HG03095 (cell line): ENCODE data around the gene CACNG1.
A peak's percentile ranks its signal among the peaks of the same experiment; 100 is the strongest.
"Not testable (repeated sequence)": the region's sequence is repeated elsewhere in the genome, so short reads cannot be mapped to it uniquely, and the experiment has no call there.

Source experiments
- ATAC-seq: cut with Tn5 transposase; IDR thresholded peaks from one replicate; pipeline ENCODE4 v1.9.1; 2021; ENCODE audit warnings: moderate library complexity; ENCODE audit not compliant: unreplicated experiment

CACNG1 gene

DNA sequence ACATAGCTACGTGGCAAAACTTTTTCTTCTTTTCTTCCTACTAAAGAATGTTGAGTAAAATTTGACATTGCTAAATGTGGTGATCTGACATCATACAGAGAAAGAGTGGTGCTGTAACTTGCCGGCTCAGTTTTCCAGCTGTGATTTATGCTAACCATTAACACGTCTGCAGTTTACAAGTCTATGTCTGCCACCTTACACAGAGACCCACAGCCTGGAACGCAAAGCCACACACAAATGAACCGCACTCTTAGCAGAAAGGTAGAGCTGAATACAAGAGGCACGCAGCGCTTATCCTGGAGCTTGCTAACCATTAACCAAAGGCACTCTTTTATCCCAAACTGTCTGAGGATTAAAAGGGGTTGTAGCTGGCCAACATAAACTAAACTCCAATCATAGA, 31.9 kb downstream of the CACNG1 start:
- no peak for ATAC-seq

DNA sequence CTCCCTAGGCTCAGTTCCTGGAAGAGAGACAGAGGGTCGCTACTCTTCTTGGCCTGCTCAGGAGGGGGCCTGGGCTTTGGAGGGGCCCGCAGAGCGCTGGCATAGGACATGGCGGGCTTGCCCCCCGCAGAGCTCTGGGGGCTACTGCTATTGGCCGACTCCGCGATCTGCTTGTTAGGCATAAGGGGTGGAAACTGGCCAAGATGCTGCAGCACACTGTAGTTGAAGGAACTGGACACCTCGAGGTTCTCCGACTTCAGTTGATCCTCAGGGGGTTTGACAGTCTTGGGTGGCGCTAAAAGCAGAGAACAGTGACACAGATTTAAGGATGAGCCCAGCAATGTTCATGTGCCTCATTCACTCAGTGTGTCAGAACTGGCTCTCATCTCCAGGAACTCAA, 33.9 kb downstream of the CACNG1 start:
- ATAC-seq = no peak

DNA sequence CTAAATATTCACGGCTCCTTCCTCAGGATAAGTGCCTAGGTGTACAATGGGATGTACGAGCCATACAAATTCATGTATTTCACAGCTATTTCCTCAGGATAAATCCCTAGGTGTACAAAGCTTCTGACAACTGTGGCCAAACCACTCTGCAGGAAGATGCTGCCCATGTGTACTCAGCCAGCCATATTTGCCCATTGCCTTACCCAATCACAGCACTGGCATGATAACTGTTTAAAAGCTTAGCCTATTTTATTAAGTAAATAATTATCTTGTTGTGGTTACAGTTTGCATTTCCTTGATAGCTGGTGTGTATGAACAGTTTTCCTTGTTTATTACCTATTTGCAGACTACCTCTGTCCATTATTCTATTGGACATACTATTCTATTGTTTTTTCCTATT, 35.1 kb downstream of the CACNG1 start:
- ATAC-seq = no peak

DNA sequence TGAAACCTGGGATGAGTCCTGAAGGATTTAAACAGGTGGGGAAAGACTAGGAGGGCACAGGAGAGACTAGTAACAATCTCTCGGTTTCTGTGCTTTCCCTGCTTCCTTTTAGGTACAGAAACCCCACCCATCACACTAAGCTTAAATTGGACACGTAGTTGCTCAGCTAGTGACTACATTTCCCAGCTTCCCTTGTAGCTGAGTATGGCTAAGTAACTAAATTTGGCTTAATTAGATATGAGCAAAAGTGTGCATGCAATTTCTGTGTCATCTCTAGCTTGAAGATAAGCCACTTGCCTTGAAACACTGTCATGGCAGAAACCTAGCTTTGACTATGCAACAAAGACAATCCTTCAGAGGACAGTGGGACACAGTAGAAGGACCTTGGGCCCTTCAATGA, 36.5 kb downstream of the CACNG1 start:
- no peak for ATAC-seq

DNA sequence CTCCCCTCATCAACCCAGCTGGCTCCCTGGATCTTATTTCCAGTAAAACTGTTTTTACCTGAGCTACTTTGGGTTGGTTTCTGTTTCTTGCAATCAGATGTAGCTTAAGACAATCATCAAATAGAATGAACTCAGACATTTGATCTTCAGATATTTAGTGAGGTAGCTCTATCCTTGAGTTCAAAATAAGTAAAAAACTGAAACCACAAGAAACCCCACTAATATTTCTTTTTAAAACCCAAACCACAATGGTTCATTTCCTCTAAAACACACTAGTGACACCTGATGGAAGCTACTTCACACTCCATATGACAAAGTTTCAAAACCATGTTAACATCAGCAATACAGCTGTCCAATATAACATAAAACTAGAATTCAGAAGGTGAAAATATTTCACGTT, 37.8 kb downstream of the CACNG1 start:
- peak; percentile 76 for ATAC-seq

DNA sequence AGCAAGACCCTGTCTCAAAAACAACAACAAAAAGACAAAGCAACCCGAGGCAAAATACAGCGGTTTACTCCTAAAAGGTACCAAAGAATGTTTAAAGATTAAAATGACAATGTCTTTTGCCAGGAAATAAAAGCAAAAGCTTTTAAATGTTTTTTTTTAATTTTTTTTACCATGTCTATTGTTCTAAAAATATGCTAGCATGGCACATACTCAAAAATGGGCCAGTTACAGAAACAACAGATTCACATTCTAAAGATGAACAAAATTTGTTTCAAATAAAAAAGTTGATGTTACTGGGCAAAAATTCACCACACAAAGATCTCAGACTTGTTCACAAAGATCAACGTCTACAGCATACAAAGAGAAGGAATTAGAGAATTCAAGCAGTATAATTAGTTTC, 41.1 kb downstream of the CACNG1 start:
- no peak for ATAC-seq

DNA sequence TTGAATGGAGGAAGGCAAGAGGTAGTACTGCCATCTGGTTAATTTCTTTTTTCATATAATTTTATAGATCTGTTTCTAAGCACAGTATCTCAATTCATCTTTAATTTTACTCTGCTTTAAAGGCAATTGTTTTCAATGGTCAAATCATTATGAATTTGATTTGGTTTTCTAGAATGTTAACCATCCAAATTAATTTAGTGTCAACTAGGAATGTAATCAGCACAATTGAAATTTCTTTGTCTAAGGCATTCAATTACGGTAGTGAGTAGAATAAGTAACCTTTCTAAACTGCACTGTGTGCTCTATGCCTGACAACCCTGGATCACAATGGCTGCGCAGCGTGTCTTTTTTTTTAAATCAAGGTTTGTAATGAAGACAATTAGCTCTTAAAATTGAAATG, 44.3 kb downstream of the CACNG1 start:
- no peak for ATAC-seq

DNA sequence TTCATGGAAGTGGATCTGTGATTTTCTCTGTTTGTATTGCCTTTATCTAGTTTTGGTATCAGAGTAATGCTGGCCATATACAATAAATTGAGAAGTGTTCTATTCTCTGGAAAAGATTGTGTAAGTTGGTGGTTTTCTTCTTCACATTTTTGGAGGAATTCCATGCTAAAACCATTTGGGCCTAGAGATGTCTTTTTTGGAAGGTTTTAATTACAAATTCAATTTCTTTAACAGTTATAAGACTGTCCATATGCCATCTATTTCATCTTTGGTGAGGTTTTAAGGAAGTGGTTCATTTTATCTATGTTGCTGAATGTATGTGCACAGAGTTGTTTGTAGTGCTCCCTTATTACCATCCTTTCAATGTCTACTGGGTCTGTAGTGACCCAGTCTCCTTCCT, 46.0 kb downstream of the CACNG1 start:
- ATAC-seq = no peak

DNA sequence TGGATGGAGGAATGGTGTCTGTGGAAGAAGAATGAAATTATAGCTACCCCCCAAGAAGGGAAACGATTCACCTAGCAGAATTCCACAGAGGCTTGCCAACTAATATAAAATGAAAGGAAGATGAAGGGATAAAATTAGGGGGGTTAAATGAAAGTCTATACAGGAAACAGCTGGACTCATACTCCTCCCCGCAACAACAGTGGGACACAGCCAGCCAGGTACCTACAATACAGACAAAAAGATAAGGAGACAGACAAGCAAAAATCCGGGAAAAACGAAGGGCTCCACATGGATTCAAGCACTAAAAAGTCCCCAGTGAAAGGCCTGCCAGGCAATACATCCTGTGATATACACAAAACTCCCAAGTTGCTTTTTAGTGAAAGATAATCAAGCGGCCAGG, 47.9 kb downstream of the CACNG1 start:
- no peak for ATAC-seq

DNA sequence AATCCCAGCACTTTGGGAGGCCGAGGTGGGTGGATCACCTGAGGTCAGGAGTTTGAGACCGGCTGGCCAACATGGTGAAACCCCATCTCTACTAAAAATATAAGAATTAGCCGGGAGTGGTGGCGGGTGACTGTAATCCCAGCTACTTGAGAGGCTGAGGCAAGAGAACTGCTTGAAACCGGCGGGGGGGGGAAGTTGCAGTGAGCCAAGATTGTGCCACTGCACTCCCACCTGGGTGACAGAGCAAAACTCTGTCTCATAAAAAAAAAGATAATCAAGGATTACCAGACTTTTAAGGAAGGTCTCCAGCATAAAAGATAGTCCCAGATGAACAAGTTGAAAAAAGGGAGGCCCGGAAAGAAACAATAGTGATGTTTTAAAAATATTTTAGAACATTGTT, 48.4 kb downstream of the CACNG1 start:
- ATAC-seq = not testable (repeated sequence)

DNA sequence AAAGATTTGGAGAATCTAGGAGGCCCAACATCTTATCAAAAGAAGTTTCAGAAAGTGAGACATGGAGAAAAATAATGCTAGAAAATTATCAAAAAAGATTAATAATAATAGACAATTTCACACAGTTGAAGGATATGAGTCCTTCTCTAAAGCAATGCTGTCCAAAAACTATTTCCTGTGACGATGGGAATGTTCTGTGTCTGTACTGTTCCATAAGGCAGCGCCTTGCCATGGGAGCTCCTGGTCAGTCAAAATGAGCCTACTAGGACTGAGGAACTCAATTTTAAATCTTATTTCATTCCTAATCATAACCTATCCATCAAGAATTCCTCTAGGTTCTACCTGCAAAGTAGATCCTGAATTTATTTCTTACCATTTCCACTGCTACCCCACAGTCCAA, 49.0 kb downstream of the CACNG1 start:
- no peak for ATAC-seq

DNA sequence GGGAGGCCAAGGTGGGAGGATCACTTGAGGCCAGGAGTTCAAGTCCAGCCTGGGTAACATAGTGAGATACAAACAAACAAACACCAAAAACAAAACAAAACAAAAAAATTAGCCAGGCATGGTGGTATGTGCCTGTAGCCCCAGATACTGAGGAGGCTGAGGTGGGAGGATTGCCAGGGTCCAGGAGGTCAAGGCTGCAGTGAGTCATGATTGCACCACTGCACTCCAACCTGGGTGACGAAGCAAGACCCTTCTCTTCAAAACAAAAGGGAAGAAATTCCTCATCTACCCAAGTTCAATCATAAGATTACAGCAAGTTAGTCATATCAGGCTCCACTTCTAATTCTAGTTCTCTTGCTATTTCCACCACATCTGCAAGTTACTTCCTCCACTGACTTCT, 50.9 kb downstream of the CACNG1 start:
- ATAC-seq = not testable (repeated sequence)

DNA sequence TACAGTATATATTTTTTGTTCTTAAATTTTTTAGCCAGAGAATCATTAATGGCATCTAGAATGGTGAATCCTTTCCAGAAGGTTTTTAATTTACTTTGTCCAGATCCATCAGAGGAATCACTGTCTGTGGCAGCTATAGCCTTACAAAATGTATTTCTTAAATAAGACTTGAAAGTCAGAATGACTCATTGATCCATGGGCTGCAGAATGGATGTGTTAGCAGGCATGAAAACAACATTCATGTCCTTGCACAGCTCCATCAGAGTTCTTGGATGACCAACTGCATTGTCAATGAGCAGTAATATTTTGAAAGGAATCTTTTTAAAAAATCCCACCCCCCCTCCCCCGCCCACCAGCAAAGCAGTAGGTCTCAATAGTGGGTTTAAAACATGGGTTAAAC, 51.4 kb downstream of the CACNG1 start:
- no peak for ATAC-seq

DNA sequence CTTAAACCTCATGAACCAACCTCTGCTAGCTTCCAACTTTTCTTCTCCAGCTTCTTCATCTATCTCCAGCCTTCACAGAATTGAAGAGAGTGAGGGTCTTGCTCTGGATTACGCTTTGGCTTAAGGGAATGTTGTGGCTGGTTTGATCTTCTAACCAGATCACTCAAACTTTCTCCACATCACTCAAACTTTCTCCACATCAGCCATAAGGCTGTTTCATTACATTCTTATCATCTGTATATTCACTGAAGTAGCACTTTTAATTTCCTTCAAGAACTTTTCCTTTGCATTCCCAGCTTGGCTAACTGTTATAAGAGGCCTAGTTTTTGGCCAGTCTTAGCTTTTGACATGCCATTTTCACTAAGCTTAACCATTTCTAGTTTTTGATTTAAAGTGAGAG, 52.3 kb downstream of the CACNG1 start:
- no peak for ATAC-seq

DNA sequence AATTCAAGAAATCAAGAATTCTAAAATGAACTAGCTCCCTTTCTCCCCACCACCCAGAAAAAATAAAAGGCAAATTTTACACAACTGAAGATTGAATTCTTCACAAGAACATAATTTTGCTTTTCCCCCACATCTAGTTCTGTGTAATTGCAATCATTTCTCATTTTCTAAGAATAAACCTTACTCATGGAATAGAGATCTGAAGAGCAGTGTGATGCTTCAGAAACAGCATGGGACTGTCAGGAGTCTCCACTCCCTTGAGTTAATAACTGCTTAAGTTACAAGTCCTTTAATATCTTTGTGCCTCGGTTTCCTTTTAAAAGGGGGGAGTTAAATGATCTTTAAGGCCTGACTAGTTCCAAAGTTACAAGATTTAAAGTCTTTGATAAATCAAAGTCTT, 53.7 kb downstream of the CACNG1 start:
- no peak for ATAC-seq

DNA sequence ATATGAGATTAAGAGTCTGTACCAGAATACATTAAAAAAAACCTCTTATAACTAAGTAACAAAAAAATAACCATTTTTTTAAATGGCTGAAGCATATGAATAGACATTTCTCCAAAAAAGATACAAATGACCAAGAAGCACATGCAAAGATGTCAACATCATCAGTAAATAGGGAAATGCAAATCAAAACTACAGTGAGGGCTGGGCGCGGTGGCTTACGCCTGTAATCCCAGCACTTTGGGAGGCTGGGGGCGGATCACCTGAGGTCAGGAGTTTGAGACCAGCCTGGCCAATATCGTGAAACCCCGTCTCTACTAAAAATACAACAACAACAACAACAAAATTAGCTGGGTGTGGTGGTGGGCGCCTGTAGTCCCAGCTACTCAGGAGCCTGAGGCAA, 60.3 kb downstream of the CACNG1 start:
- ATAC-seq = not testable (repeated sequence)

DNA sequence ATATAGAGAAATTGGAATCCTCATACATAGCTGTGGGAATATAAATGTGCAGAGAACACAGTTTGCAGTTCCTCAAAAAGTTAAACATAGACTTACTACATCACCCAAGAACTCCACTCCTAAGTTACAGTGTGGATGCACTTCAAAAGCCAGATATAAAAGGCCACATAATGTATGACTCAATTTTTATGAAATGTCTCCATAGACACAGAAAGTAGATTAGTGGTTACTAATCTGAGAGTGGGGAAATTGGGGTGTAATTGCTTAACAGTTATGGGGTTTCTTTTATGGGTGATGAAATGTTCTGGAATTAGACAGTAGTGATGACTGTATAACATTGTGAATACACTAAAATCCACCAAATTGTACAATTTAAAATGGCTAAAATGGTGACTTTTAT, 60.9 kb downstream of the CACNG1 start:
- ATAC-seq = no peak
